ENCODE data around the gene SSR1.

GRCh38 chr6:7234547-7234946 is 78.5 kb downstream of the SSR1 start:
- TF ChIP-seq POLR2A (IDR thresholded peaks at IDR 0.05) = no peak
- TF ChIP-seq, protein P1, sequence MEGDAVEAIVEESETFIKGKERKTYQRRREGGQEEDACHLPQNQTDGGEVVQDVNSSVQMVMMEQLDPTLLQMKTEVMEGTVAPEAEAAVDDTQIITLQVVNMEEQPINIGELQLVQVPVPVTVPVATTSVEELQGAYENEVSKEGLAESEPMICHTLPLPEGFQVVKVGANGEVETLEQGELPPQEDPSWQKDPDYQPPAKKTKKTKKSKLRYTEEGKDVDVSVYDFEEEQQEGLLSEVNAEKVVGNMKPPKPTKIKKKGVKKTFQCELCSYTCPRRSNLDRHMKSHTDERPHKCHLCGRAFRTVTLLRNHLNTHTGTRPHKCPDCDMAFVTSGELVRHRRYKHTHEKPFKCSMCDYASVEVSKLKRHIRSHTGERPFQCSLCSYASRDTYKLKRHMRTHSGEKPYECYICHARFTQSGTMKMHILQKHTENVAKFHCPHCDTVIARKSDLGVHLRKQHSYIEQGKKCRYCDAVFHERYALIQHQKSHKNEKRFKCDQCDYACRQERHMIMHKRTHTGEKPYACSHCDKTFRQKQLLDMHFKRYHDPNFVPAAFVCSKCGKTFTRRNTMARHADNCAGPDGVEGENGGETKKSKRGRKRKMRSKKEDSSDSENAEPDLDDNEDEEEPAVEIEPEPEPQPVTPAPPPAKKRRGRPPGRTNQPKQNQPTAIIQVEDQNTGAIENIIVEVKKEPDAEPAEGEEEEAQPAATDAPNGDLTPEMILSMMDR (IDR thresholded peaks at IDR 0.05) = no peak
- TF ChIP-seq POLR2AphosphoS5 (IDR thresholded peaks at IDR 0.05) = no peak
- TF ChIP-seq EP300 (IDR thresholded peaks at IDR 0.05; ENCODE audit: low read depth) = no peak

Measured in transverse colon (tissue), 4 donors.